ENCODE measurements around the gene MYH4.

- no peak for TF ChIP-seq CTCF (IDR thresholded peaks at IDR 0.05; ENCODE audit: control extremely low read depth in 1 of 3, insufficient read depth in 1 of 3, low read depth in 1 of 3, low read length in 3 of 3)
- TF ChIP-seq TAF1 (IDR thresholded peaks at IDR 0.05; ENCODE audit: low read depth, low read length), result no peak
- no peak for TF ChIP-seq EGR1 (IDR thresholded peaks at IDR 0.05; ENCODE audit: borderline replicate concordance, low read depth, low read length)
- no peak for TF ChIP-seq POLR2A (IDR thresholded peaks at IDR 0.05; ENCODE audit: control extremely low read depth in 1 of 2, low read depth in 2 of 2, low read length in 2 of 2)
- no peak for TF ChIP-seq TCF12 (IDR thresholded peaks at IDR 0.05; ENCODE audit: low read depth, low read length)
- no peak for TF ChIP-seq CHD1 (IDR thresholded peaks at IDR 0.05; ENCODE audit: low read depth, low read length)
- TF ChIP-seq GABPA (IDR thresholded peaks at IDR 0.05; ENCODE audit: borderline replicate concordance, insufficient read depth, low read length), result no peak
- TF ChIP-seq, protein P1, sequence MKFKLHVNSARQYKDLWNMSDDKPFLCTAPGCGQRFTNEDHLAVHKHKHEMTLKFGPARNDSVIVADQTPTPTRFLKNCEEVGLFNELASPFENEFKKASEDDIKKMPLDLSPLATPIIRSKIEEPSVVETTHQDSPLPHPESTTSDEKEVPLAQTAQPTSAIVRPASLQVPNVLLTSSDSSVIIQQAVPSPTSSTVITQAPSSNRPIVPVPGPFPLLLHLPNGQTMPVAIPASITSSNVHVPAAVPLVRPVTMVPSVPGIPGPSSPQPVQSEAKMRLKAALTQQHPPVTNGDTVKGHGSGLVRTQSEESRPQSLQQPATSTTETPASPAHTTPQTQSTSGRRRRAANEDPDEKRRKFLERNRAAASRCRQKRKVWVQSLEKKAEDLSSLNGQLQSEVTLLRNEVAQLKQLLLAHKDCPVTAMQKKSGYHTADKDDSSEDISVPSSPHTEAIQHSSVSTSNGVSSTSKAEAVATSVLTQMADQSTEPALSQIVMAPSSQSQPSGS (IDR thresholded peaks at IDR 0.05; ENCODE audit: low read length), result no peak
- TF ChIP-seq GTF2F1 (IDR thresholded peaks at IDR 0.05; ENCODE audit: borderline replicate concordance, low read depth, low read length), result no peak
- no peak for TF ChIP-seq TEAD4 (IDR thresholded peaks at IDR 0.05; ENCODE audit: low read depth, low read length)
- TF ChIP-seq POLR2AphosphoS5 (IDR thresholded peaks at IDR 0.05; ENCODE audit: low read depth, low read length), result no peak
These were observed 8.3 kb upstream of the MYH4 start for GRCh38 chr17:10477701-10478100.
